Nephron progenitor cell (in vitro differentiated cells): ENCODE measurements around the gene TMEM239.
"Not testable (repeated sequence)": the region's sequence is repeated elsewhere in the genome, so short reads cannot be mapped to it uniquely, and the experiment has no call there.

Experiments
- DNase-seq: peaks from one replicate; pipeline ENCODE4 v3.0.0; 2021
- H3K27ac Mint-ChIP-seq: 2 replicates; pipeline ENCODE4 v1.8.0; 2021; ENCODE audit warnings: mild to moderate bottlenecking, moderate library complexity, mixed read lengths
- H3K27me3 Mint-ChIP-seq: 2 replicates; pipeline ENCODE4 v1.8.0; 2021; ENCODE audit warnings: mild to moderate bottlenecking, low read depth, mixed read lengths; ENCODE audit not compliant: poor library complexity
- H3K36me3 Mint-ChIP-seq: 2 replicates; pipeline ENCODE4 v1.8.0; 2021; ENCODE audit warnings: low read depth, mixed read lengths
- H3K4me1 Mint-ChIP-seq: 2 replicates; pipeline ENCODE4 v1.8.0; 2021; ENCODE audit warnings: mixed read lengths
- H3K4me3 Mint-ChIP-seq: 2 replicates; pipeline ENCODE4 v1.8.0; 2021; ENCODE audit warnings: mild to moderate bottlenecking, moderate library complexity, mixed read lengths
- H3K9me3 Mint-ChIP-seq: 2 replicates; pipeline ENCODE4 v1.8.0; 2021; ENCODE audit warnings: mild to moderate bottlenecking, moderate library complexity, mixed read lengths
- CTCF ChIP-seq: fragments of 200-600 bp; sonication (generic); IDR thresholded peaks from 2 replicates; pipeline ENCODE4 v1.5.0; 2021; ENCODE audit warnings: antibody characterized with exemption

TMEM239 gene

DNA sequence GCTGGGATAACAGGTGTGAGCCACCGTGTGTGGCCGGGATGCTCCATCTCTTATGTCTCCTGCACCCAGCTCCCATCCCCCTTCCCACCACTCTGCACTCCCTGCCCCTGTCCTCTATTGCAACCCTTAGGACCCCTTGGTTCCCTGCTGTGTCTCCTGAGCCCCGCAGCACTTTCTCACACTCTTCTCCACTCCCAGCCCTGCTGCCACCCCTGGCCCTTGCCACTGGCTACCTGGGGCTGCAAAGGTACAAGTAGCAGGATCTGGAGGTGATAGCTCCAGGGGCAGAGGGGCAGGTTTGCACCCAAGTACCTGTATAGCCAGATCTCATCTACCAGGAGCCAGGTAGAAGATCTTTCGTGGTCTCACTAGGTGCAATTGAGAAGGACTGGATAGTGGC, 9.1 kb upstream of the TMEM239 start:
- H3K4me3 Mint-ChIP-seq = no peak overlapping the region
- H3K27me3 Mint-ChIP-seq = peaks cover 63% of the 10 kb centered on the region
- H3K9me3 Mint-ChIP-seq = peaks cover 44% of the 10 kb centered on the region
- peaks cover 34% of the 10 kb centered on the region for H3K4me1 Mint-ChIP-seq
- peaks cover 17% of the 10 kb centered on the region for H3K36me3 Mint-ChIP-seq
- H3K27ac Mint-ChIP-seq = no peak overlapping the region
- DNase-seq = no peak
- no peak for TF ChIP-seq CTCF

GRCh38 chr20:2807929-2808328, 8.2 kb upstream of the TMEM239 start:
- Mint-ChIP-seq H3K9me3 (peaks cover 51% of the 10 kb centered on the region), H3K27me3 (peaks cover 55% of the 10 kb centered on the region), H3K4me1 (peaks cover 29% of the 10 kb centered on the region), H3K36me3 (peaks cover 23% of the 10 kb centered on the region)
- H3K27ac Mint-ChIP-seq, H3K4me3 Mint-ChIP-seq, DNase-seq: not testable (repeated sequence)

GRCh38 chr20:2809690-2810089, 6.5 kb upstream of the TMEM239 start:
- peaks cover 23% of the 10 kb centered on the region for H3K36me3 Mint-ChIP-seq
- H3K4me3 Mint-ChIP-seq = no peak overlapping the region
- no peak overlapping the region for H3K27ac Mint-ChIP-seq
- peaks cover 30% of the 10 kb centered on the region for H3K4me1 Mint-ChIP-seq
- H3K27me3 Mint-ChIP-seq = peaks cover 45% of the 10 kb centered on the region
- H3K9me3 Mint-ChIP-seq = peaks cover 60% of the 10 kb centered on the region
- peak; percentile 27 for DNase-seq
- no peak for TF ChIP-seq CTCF

- Mint-ChIP-seq H3K36me3 (peaks cover 23% of the 10 kb centered on the region), H3K27me3 (peaks cover 25% of the 10 kb centered on the region), H3K4me3 (no peak overlapping the region), H3K9me3 (peaks cover 55% of the 10 kb centered on the region), H3K27ac (no peak overlapping the region), H3K4me1 (peaks cover 23% of the 10 kb centered on the region)
- TF ChIP-seq CTCF = no peak
- no peak for DNase-seq
Observed at GRCh38 chr20:2812189-2812588, 4.0 kb upstream of the TMEM239 start.

DNA sequence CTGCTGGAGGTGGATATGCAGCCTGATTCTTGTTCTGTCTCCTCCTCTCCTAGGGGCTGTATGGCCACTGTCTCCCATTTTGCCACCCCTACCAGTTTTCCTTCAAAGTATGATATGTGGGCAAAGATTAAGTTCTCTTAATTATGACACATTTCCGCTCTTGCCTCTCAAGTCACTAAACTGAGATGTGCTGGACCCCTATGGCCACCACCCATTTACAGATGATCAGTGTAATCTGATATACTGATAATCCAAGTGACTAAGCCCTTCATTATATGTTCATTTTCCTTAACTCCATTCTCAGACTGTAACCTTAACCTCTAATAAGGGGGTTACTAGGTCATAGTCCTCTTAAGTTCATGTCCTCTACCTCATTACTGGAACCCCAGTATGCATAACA, 2.1 kb upstream of the TMEM239 start:
- peaks cover 19% of the 10 kb centered on the region for H3K36me3 Mint-ChIP-seq
- no peak for TF ChIP-seq CTCF
- H3K4me1 Mint-ChIP-seq = peaks cover 22% of the 10 kb centered on the region
- no peak overlapping the region for H3K27ac Mint-ChIP-seq
- H3K4me3 Mint-ChIP-seq = no peak overlapping the region
- peaks cover 42% of the 10 kb centered on the region for H3K9me3 Mint-ChIP-seq
- peaks cover 33% of the 10 kb centered on the region for H3K27me3 Mint-ChIP-seq
- no peak for DNase-seq

GRCh38 chr20:2814587-2815051, 1.5 kb upstream of the TMEM239 start, which contains the start of gene C20orf141:
C20orf141 (plus strand) TSS chr20:2814987; CDS start chr20:2815185, 198 bp downstream.
- TF ChIP-seq CTCF = no peak
- no peak for DNase-seq
- Mint-ChIP-seq H3K27me3 (peaks cover 33% of the 10 kb centered on the region), H3K36me3 (peaks cover 17% of the 10 kb centered on the region), H3K4me1 (peaks cover 23% of the 10 kb centered on the region), H3K4me3 (no peak within 1 kb of the TSS), H3K9me3 (peaks cover 36% of the 10 kb centered on the region), H3K27ac (peak within 1 kb of the TSS; percentile 90)
